Superior temporal gyrus (tissue), 1 donor: Measurements from ENCODE around the gene SAFB2.

Experiments used
- DNase-seq: peaks from one replicate; pipeline ENCODE4 v3.0.0-alpha.2; 2016; ENCODE audit errors: extremely low spot score

Gene SAFB2

GRCh38 chr19:5542665-5543064 lies 79.9 kb downstream of the SAFB2 start:
- DNase-seq, result no peak

- no peak for DNase-seq
Observed at GRCh38 chr19:5541456-5541855, 81.1 kb downstream of the SAFB2 start.

GRCh38 chr19:5540208-5540607 lies 82.4 kb downstream of the SAFB2 start:
- no peak for DNase-seq

GRCh38 chr19:5537870-5538269 lies 84.7 kb downstream of the SAFB2 start:
- DNase-seq, result no peak
